Measurements from ENCODE around the gene CLDN6.

Gene CLDN6

GRCh38 chr16:3051009-3051408 lies 33.0 kb upstream of the CLDN6 start:
- Histone ChIP-seq H3F3A (ENCODE audit: insufficient read depth, low read length) (no peaks in the 10 kb centered on the region), H3K27me3 (ENCODE audit: insufficient read depth, low read length) (no peaks in the 10 kb centered on the region), H3K79me2 (ENCODE audit: insufficient read depth, low read length) (no peaks in the 10 kb centered on the region), H2AFZ (ENCODE audit: low read length) (no peak overlapping the region), H3K4me2 (ENCODE audit: low read length) (no peak overlapping the region), H4K20me1 (ENCODE audit: insufficient read depth, low read length) (no peaks in the 10 kb centered on the region), H3K9me3 (ENCODE audit: low read length) (no peaks in the 10 kb centered on the region), H3K4me3 (ENCODE audit: low read depth, low read length, poor library complexity, severe bottlenecking) (no peak overlapping the region), H3K27ac (ENCODE audit: low read depth, low read length, poor library complexity, severe bottlenecking) (no peak overlapping the region), H3K4me1 (ENCODE audit: insufficient read depth, low read length, severe bottlenecking) (peaks cover 10% of the 10 kb centered on the region), H3K36me3 (ENCODE audit: insufficient read depth, low read length) (no peaks in the 10 kb centered on the region), H3K9me2 (ENCODE audit: low read depth, low read length) (no peaks in the 10 kb centered on the region), H3K9ac (ENCODE audit: low read length) (no peak overlapping the region)
- no peak for TF ChIP-seq EZH2 (IDR thresholded peaks at IDR 0.05; ENCODE audit: borderline replicate concordance, low read length)
- no peak for TF ChIP-seq CTCF (IDR thresholded peaks at IDR 0.05; ENCODE audit: low read length)

GRCh38 chr16:3050487-3050886 lies 32.5 kb upstream of the CLDN6 start:
- Histone ChIP-seq H3K27me3 (ENCODE audit: insufficient read depth, low read length) (no peaks in the 10 kb centered on the region), H3K4me3 (ENCODE audit: low read depth, low read length, poor library complexity, severe bottlenecking) (no peak overlapping the region), H3K9me3 (ENCODE audit: low read length) (no peaks in the 10 kb centered on the region), H3K9me2 (ENCODE audit: low read depth, low read length) (no peaks in the 10 kb centered on the region), H3K36me3 (ENCODE audit: insufficient read depth, low read length) (no peaks in the 10 kb centered on the region), H3K9ac (ENCODE audit: low read length) (no peak overlapping the region), H4K20me1 (ENCODE audit: insufficient read depth, low read length) (no peaks in the 10 kb centered on the region), H3K4me2 (ENCODE audit: low read length) (no peak overlapping the region), H3F3A (ENCODE audit: insufficient read depth, low read length) (no peaks in the 10 kb centered on the region), H3K4me1 (ENCODE audit: insufficient read depth, low read length, severe bottlenecking) (peaks cover 11% of the 10 kb centered on the region), H3K79me2 (ENCODE audit: insufficient read depth, low read length) (no peaks in the 10 kb centered on the region), H3K27ac (ENCODE audit: low read depth, low read length, poor library complexity, severe bottlenecking) (no peak overlapping the region), H2AFZ (ENCODE audit: low read length) (no peak overlapping the region)
- TF ChIP-seq CTCF (IDR thresholded peaks at IDR 0.05; ENCODE audit: low read length), result no peak

- Histone ChIP-seq H3K36me3 (ENCODE audit: insufficient read depth, low read length) (no peaks in the 10 kb centered on the region), H3K9me3 (ENCODE audit: low read length) (no peaks in the 10 kb centered on the region), H3F3A (ENCODE audit: insufficient read depth, low read length) (no peaks in the 10 kb centered on the region), H3K4me1 (ENCODE audit: insufficient read depth, low read length, severe bottlenecking) (peaks cover 6% of the 10 kb centered on the region), H3K27ac (ENCODE audit: low read depth, low read length, poor library complexity, severe bottlenecking) (no peak overlapping the region), H3K4me2 (ENCODE audit: low read length) (no peak overlapping the region), H3K9ac (ENCODE audit: low read length) (no peak overlapping the region), H3K4me3 (ENCODE audit: low read depth, low read length, poor library complexity, severe bottlenecking) (no peak overlapping the region), H3K79me2 (ENCODE audit: insufficient read depth, low read length) (no peaks in the 10 kb centered on the region), H2AFZ (ENCODE audit: low read length) (no peak overlapping the region), H4K20me1 (ENCODE audit: insufficient read depth, low read length) (no peaks in the 10 kb centered on the region), H3K27me3 (ENCODE audit: insufficient read depth, low read length) (no peaks in the 10 kb centered on the region), H3K9me2 (ENCODE audit: low read depth, low read length) (no peaks in the 10 kb centered on the region)
- no peak for TF ChIP-seq EZH2 (IDR thresholded peaks at IDR 0.05; ENCODE audit: borderline replicate concordance, low read length)
- no peak for TF ChIP-seq CTCF (IDR thresholded peaks at IDR 0.05; ENCODE audit: low read length)
Measured at GRCh38 chr16:3049921-3050481, 32.0 kb upstream of the CLDN6 start.

All from OCI-LY1 (cell line).